H1 (cell line): ENCODE results near the gene LEKR1. TPM values are rescaled to one million over a fixed set of nuclear protein-coding genes. Genes with fewer than 3 reads are reported as not detected.
A peak's percentile ranks its signal among the peaks of the same experiment; 100 is the strongest.

Experiments
- CTCF ChIA-PET: fragments of 300-600 bp; sonication (Branson Sonifier 250); formaldehyde crosslinking; loops from one replicate; lab custom pipeline; 2021; ENCODE audit not compliant: partially characterized antibody; lab: Charles Lee
- POLR2A ChIA-PET: fragments of 300-600 bp; sonication (Branson Sonifier 250); formaldehyde crosslinking; loops from one replicate; lab custom pipeline; 2021; ENCODE audit warnings: inconsistent platforms; ENCODE audit not compliant: partially characterized antibody; lab: Charles Lee
- DNase-seq, 2 experiments: peaks; one replicate each; pipeline versions ENCODE4 v3.0.0 to v3.0.0-alpha.2; 2010 to 2022; ENCODE audit warnings: low spot score in 2 of 2, low read depth in 1 of 2, mixed read lengths in 1 of 2
- FAIRE-seq: peaks from 2 replicates; lab custom pipeline; 2011; peaks lifted over from hg19 to GRCh38; lab: Jason Lieb, UNC
- H2AFZ ChIP-seq: 2 replicates; pipeline ENCODE4 v1.8.1; 2012; ENCODE audit warnings: low read length, inconsistent platforms
- H2AK5ac ChIP-seq: 2 replicates; pipeline ENCODE4 v1.6.1; 2013; ENCODE audit warnings: low read depth, low read length
- H2BK120ac ChIP-seq: replicated peaks from 2 replicates; pipeline ENCODE3; 2013; ENCODE audit warnings: low read depth, low read length, inconsistent platforms
- H2BK12ac ChIP-seq: 2 replicates; pipeline ENCODE4 v1.6.1; 2013; ENCODE audit warnings: low read depth, low read length
- H2BK15ac ChIP-seq: 2 replicates; pipeline ENCODE4 v1.6.1; 2013; ENCODE audit warnings: low read length
- H2BK20ac ChIP-seq: 2 replicates; pipeline ENCODE4 v1.6.1; 2013; ENCODE audit warnings: low read length
- H2BK5ac ChIP-seq: 2 replicates; pipeline ENCODE4 v1.6.1; 2013; ENCODE audit warnings: low read depth, low read length
- H3K14ac ChIP-seq: 2 replicates; pipeline ENCODE4 v1.6.1; 2013; ENCODE audit warnings: inconsistent platforms; ENCODE audit not compliant: insufficient read length
- H3K18ac ChIP-seq: 2 replicates; pipeline ENCODE4 v1.6.1; 2013; ENCODE audit warnings: low read length; ENCODE audit errors: extremely low read depth
- H3K23ac ChIP-seq: 2 replicates; pipeline ENCODE4 v1.6.1; 2013; ENCODE audit warnings: inconsistent platforms; ENCODE audit not compliant: insufficient read length
- H3K23me2 ChIP-seq: 2 replicates; pipeline ENCODE4 v1.6.1; 2013; ENCODE audit warnings: low read depth, low read length
- H3K27ac ChIP-seq: 2 replicates; pipeline ENCODE4 v1.6.1; 2011; ENCODE audit warnings: low read depth, low read length, inconsistent platforms
- H3K27me3 ChIP-seq, 4 experiments: replicated peaks in 1 of 4; 1 replicate in 1 of 4; 2 replicates in 3 of 4; pipeline versions ENCODE4 v1.6.1 to v1.8.1; 2011 to 2013; ENCODE audit warnings: low read length in 3 of 4, mild to moderate bottlenecking in 3 of 4, inconsistent platforms in 2 of 4, mixed read lengths in 2 of 4, moderate library complexity in 1 of 4; ENCODE audit not compliant: control insufficient read depth in 3 of 4, insufficient read depth in 3 of 4; ENCODE audit errors: extremely low read depth in 1 of 4
- H3K36me3 ChIP-seq, 4 experiments: 2 replicates each; pipeline versions ENCODE4 v1.6.1 to v1.8.1; 2011 to 2013; ENCODE audit warnings: mild to moderate bottlenecking in 4 of 4, low read length in 3 of 4, moderate library complexity in 2 of 4, control low read depth in 1 of 4, inconsistent platforms in 1 of 4; ENCODE audit not compliant: insufficient read depth in 4 of 4, control insufficient read depth in 2 of 4
- H3K4ac ChIP-seq: replicated peaks from 2 replicates; pipeline ENCODE3; 2013; ENCODE audit warnings: low read length, low read depth, mixed read lengths, inconsistent platforms; ENCODE audit not compliant: insufficient read length
- H3K4me1 ChIP-seq, 4 experiments: replicated peaks in 1 of 4; 1 replicate in 1 of 4; 2 replicates in 3 of 4; pipeline versions ENCODE4 v1.6.1 to v1.8.1; 2011 to 2013; ENCODE audit warnings: low read length in 3 of 4, inconsistent platforms in 2 of 4, mixed read lengths in 1 of 4; ENCODE audit not compliant: insufficient read depth in 4 of 4, control insufficient read depth in 3 of 4
- H3K4me2 ChIP-seq, 2 experiments: 2 replicates each; pipeline versions ENCODE4 v1.6.1 to v1.8.1; 2011 to 2013; ENCODE audit warnings: low read depth in 2 of 2, low read length in 2 of 2, control low read depth in 1 of 2, inconsistent platforms in 1 of 2, mild to moderate bottlenecking in 1 of 2; ENCODE audit not compliant: insufficient read depth in 1 of 2
- H3K4me3 ChIP-seq, 4 experiments: fragments of 200-600, 300-600 bp in 1 of 4; sonication (generic), shearing (Covaris generic), sonication (Bioruptor Twin) in 1 of 4; 2 replicates each; pipeline versions ENCODE4 v1.5.1 to v1.8.1; 2011 to 2016; ENCODE audit warnings: low read length in 4 of 4, low read depth in 3 of 4, control low read depth in 2 of 4, inconsistent platforms in 2 of 4, mild to moderate bottlenecking in 2 of 4, mixed read lengths in 1 of 4, moderate library complexity in 1 of 4; ENCODE audit not compliant: insufficient read depth in 2 of 4; ENCODE audit errors: extremely low read depth in 1 of 4
- H3K56ac ChIP-seq: replicated peaks from 2 replicates; pipeline ENCODE3; 2013; ENCODE audit warnings: low read depth, mild to moderate bottlenecking, mixed read lengths, low read length, inconsistent platforms; ENCODE audit not compliant: insufficient read length
- H3K79me1 ChIP-seq: 2 replicates; pipeline ENCODE4 v1.6.1; 2013; ENCODE audit warnings: low read depth, low read length, control low read depth
- H3K79me2 ChIP-seq, 2 experiments: 2 replicates each; pipeline versions ENCODE4 v1.6.1 to v1.8.1; 2012 to 2013; ENCODE audit warnings: low read length in 2 of 2, mild to moderate bottlenecking in 2 of 2, inconsistent platforms in 1 of 2; ENCODE audit not compliant: insufficient read depth in 2 of 2, control insufficient read depth in 1 of 2
- H3K9ac ChIP-seq, 4 experiments: replicated peaks in 1 of 4; 1 replicate in 1 of 4; 2 replicates in 3 of 4; pipeline versions ENCODE4 v1.6.1 to v1.8.1; 2011 to 2013; ENCODE audit warnings: low read depth in 3 of 4, low read length in 3 of 4, control low read depth in 2 of 4, mild to moderate bottlenecking in 2 of 4, moderate library complexity in 2 of 4, inconsistent platforms in 1 of 4; ENCODE audit errors: extremely low read depth in 1 of 4
- H3K9me3 ChIP-seq, 2 experiments: 2 replicates each; pipeline versions ENCODE4 v1.6.1 to v1.8.1; 2012 to 2013; ENCODE audit warnings: mild to moderate bottlenecking in 2 of 2, moderate library complexity in 2 of 2, control low read depth in 1 of 2, inconsistent platforms in 1 of 2, low read depth in 1 of 2, low read length in 1 of 2, mixed read lengths in 1 of 2; ENCODE audit not compliant: insufficient read depth in 2 of 2
- H4K20me1 ChIP-seq, 2 experiments: replicated peaks in 1 of 2; 2 replicates each; pipeline versions ENCODE3 to v1.8.1; 2011 to 2013; ENCODE audit warnings: inconsistent platforms in 2 of 2, low read length in 2 of 2, mild to moderate bottlenecking in 1 of 2; ENCODE audit not compliant: insufficient read depth in 2 of 2, control insufficient read depth in 1 of 2
- H4K5ac ChIP-seq: 2 replicates; pipeline ENCODE4 v1.6.1; 2013; ENCODE audit warnings: low read length, low read depth, mixed read lengths, inconsistent platforms; ENCODE audit not compliant: insufficient read length
- H4K8ac ChIP-seq: 2 replicates; pipeline ENCODE4 v1.8.0; 2013; ENCODE audit warnings: mild to moderate bottlenecking, moderate library complexity, low read length, inconsistent platforms; ENCODE audit not compliant: insufficient read depth; ENCODE audit errors: extremely low read depth
- H4K91ac ChIP-seq: replicated peaks from 2 replicates; pipeline ENCODE3; 2013; ENCODE audit warnings: low read length, mixed read lengths, inconsistent platforms; ENCODE audit not compliant: insufficient read length
- BCL11A ChIP-seq, 2 experiments: IDR thresholded peaks; one replicate each; pipeline ENCODE4 v1.6.1; 2011; ENCODE audit warnings: low read depth in 2 of 2, low read length in 2 of 2, mild to moderate bottlenecking in 2 of 2
- EZH2 ChIP-seq: fragments of 200-600 bp; sonication (generic); IDR thresholded peaks from 2 replicates; pipeline ENCODE4 v1.7.1; 2012; ENCODE audit warnings: low read depth, mild to moderate bottlenecking, moderate library complexity, low read length, inconsistent platforms; ENCODE audit not compliant: severe bottlenecking
- GTF2F1 ChIP-seq: IDR thresholded peaks from 2 replicates; pipeline ENCODE4 v1.6.1; 2012; ENCODE audit warnings: low read depth, low read length, improper control_type of control experiment, borderline replicate concordance
- KDM1A ChIP-seq: fragments of 200-600, 300-600 bp; sonication (generic); IDR thresholded peaks from 2 replicates; pipeline ENCODE4 v1.7.1; 2016; ENCODE audit warnings: mild to moderate bottlenecking, low read length, borderline replicate concordance
- NRF1 ChIP-seq: IDR thresholded peaks from 2 replicates; pipeline ENCODE4 v1.6.1; 2011; ENCODE audit warnings: mild to moderate bottlenecking, low read depth, low read length, improper control_type of control experiment
- RAD21 ChIP-seq, 2 experiments: IDR thresholded peaks in 1 of 2; conservative IDR thresholded peaks in 1 of 2; 2 replicates each; pipeline ENCODE4 v1.6.1; 2011; ENCODE audit warnings: low read depth in 2 of 2, low read length in 2 of 2, improper control_type of control experiment in 1 of 2, inconsistent platforms in 1 of 2, mild to moderate bottlenecking in 1 of 2, moderate library complexity in 1 of 2
- SIX5 ChIP-seq: IDR thresholded peaks from 2 replicates; pipeline ENCODE4 v1.6.1; 2011; ENCODE audit warnings: mild to moderate bottlenecking, low read depth, low read length
- SP4 ChIP-seq: IDR thresholded peaks from 2 replicates; pipeline ENCODE4 v1.6.1; 2012; ENCODE audit warnings: low read length, inconsistent platforms
- TCF12 ChIP-seq: IDR thresholded peaks from 2 replicates; pipeline ENCODE4 v1.6.1; 2011; ENCODE audit warnings: low read depth, mild to moderate bottlenecking, low read length
- WGBS, 2 experiments: shearing (Covaris generic) in 1 of 2; methylation state at CpG; one replicate each; pipeline versions ENCODE4 v1.1.6 to v1.1.7; 2013 to 2015; ENCODE audit warnings: low lambda C conversion rate in 2 of 2, mixed read lengths in 2 of 2, inconsistent platforms in 1 of 2, low coverage in 1 of 2, missing lambda C conversion rate in 1 of 2; ENCODE audit not compliant: insufficient replicate concordance in 2 of 2, insufficient coverage in 1 of 2, insufficient read length in 1 of 2; ENCODE audit errors: extremely low coverage in 1 of 2, missing lambda C conversion rate in 1 of 2; 5-methylcytosine and 5-hydroxymethylcytosine counted together
- polyA plus RNA-seq, 7 experiments: library from polyadenylated mRNA; depleted of rRNA in 3 of 7; stranded (reverse) in 5 of 7; unstranded in 2 of 7; fragments of >200 nt in 5 of 7; fragments of 200-250 nt in 2 of 7; gene quantifications; 1 replicate in 5 of 7; 2 replicates in 1 of 7; 4 replicates in 1 of 7; pipeline versions ENCODE4 v1.2.1 to v1.2.3, GENCODE V29; 2011 to 2013; ENCODE audit warnings: missing spikeins in 2 of 7, mixed read lengths in 2 of 7
- total RNA-seq: library from RNA; stranded (reverse); fragmentation: NEBNext Ultra II Directional; extraction: Animal tissue kit (Norgen Biotek cat#: 25700); gene quantifications from 2 replicates; pipeline ENCODE4 v1.2.1, GENCODE V29; 2021

LEKR1 gene
- total and polyA plus RNA-seq, 2 of the 8 experiments (the other 6 are each of a cell fraction or from before 2014, with no cell fraction given): 0.08 TPM; not detected in 1

- CTCF ChIA-PET: no interaction called here
These were observed 152.4 kb downstream of the LEKR1 start for GRCh38 chr3:156978481-156978961.

More at GRCh38 chr3:156978481-156978961, 152.4 kb downstream of the LEKR1 start:
- Histone ChIP-seq H3K79me1 (no peaks in the 10 kb centered on the region), H3K36me3 (no peaks in the 10 kb centered on the region), H4K5ac (no peak overlapping the region), H3K14ac (no peak overlapping the region), H4K8ac (no peak overlapping the region), H3K9ac (no peak overlapping the region), H2BK120ac (no peak overlapping the region), H3K4ac (no peak overlapping the region), H2BK20ac (no peak overlapping the region), H2BK5ac (no peak overlapping the region), H2AK5ac (no peak overlapping the region), H3K23ac (no peak overlapping the region), H3K4me3 (no peak overlapping the region), H3K9me3 (no peaks in the 10 kb centered on the region), H3K79me2 (no peaks in the 10 kb centered on the region), H3K23me2 (no peaks in the 10 kb centered on the region), H2BK15ac (no peak overlapping the region; the same call in 1 of the 2 replicates), H2AFZ (peak overlapping the region; percentile 81; the same call in 1 of the 2 replicates), H3K4me2 (no peak overlapping the region), H3K18ac (no peak overlapping the region), H3K4me1 (peaks cover 0 to 4% (median 0%) of the 10 kb centered on the region in 4 experiments; a peak in 2 of 7 replicates), H4K91ac (no peak overlapping the region), H3K27me3 (no peaks in the 10 kb centered on the region), H3K27ac (no peak overlapping the region), H3K56ac (no peak overlapping the region), H2BK12ac (no peak overlapping the region), H4K20me1 (no peaks in the 10 kb centered on the region)
- FAIRE-seq (no peak), DNase-seq (no peak)
- 84% methylated on average over 2 of the region's 2 CpGs; no CpG with 5 or more reads in 1 of the 2 experiments for WGBS, 2 experiments
- TF ChIP-seq GTF2F1: no peak
- no peak for TF ChIP-seq EZH2
- TF ChIP-seq NRF1: no peak
- no peak for TF ChIP-seq BCL11A (IDR thresholded peaks at IDR 0.05; ENCODE audit: low read depth in 2 of 2, low read length in 2 of 2)
- no peak for TF ChIP-seq KDM1A
- no peak for TF ChIP-seq TCF12
- no peak for TF ChIP-seq SIX5
- TF ChIP-seq RAD21 (IDR thresholded peaks at IDR 0.05 in 1 of 2, conservative IDR thresholded peaks at IDR 0.05 in 1 of 2; ENCODE audit: low read depth in 2 of 2, low read length in 2 of 2): no peak
- no peak for TF ChIP-seq SP4
- POLR2A ChIA-PET: interaction anchor here (0.6 kb wide), 1 partner anchor 9 kb away, joined by 3 read pairs; no protein-coding TSS in a partner anchor
